SK-N-SH (cell line): ENCODE measurements around the gene WDR17. TPM values are rescaled to one million over a fixed set of nuclear protein-coding genes. Genes with fewer than 3 reads are reported as not detected.

ENCODE experiments used
- CTCF ChIA-PET: fragments of 300-600, 350-600 bp; formaldehyde crosslinking; extraction: SDS; loops from one replicate; lab custom pipeline; 2021; lab: Yijun Ruan, JAX
- POLR2A ChIA-PET: fragments of 350-600 bp; sonication (Branson Sonifier 250); formaldehyde crosslinking; extraction: SDS; loops from one replicate; lab custom pipeline; 2020; ENCODE audit warnings: antibody characterized with exemption, inconsistent platforms; lab: Yijun Ruan, JAX
- DNase-seq: peaks from one replicate; pipeline ENCODE4 v3.0.0; 2012
- H2AFZ ChIP-seq: fragments of 200-600 bp; sonication (generic); 2 replicates; pipeline ENCODE4 v1.8.1; 2016; ENCODE audit warnings: antibody characterized with exemption, mild to moderate bottlenecking, low read depth
- H3F3A ChIP-seq: fragments of 200-600 bp; sonication (generic); replicated peaks from 2 replicates; pipeline ENCODE3; 2016; ENCODE audit warnings: antibody characterized with exemption, mild to moderate bottlenecking; ENCODE audit not compliant: insufficient read depth
- H3K27ac ChIP-seq, 2 experiments: fragments of 200-500 bp in 1 of 2; fragments of 200-600 bp in 1 of 2; sonication (Bioruptor generic) in 1 of 2; sonication (generic), shearing (Covaris generic) in 1 of 2; 2 replicates each; pipeline versions ENCODE4 v1.5.1 to v1.6.1; 2014 to 2016; ENCODE audit warnings: low read depth in 2 of 2, inconsistent platforms in 1 of 2, low read length in 1 of 2, mild to moderate bottlenecking in 1 of 2, mixed read lengths in 1 of 2
- H3K27me3 ChIP-seq: fragments of 200-600 bp; sonication (generic), shearing (Covaris generic); 2 replicates; pipeline ENCODE4 v1.6.1; 2016; ENCODE audit warnings: mixed run types; ENCODE audit not compliant: insufficient read depth
- H3K36me3 ChIP-seq, 2 experiments: fragments of 200-500 bp in 1 of 2; fragments of 200-600 bp in 1 of 2; sonication (Bioruptor generic) in 1 of 2; sonication (generic) in 1 of 2; replicated peaks in 1 of 2; 2 replicates each; pipeline versions ENCODE3 to v1.5.1; 2014 to 2016; ENCODE audit warnings: low read length in 1 of 2, mild to moderate bottlenecking in 1 of 2; ENCODE audit not compliant: insufficient read depth in 2 of 2, control insufficient read depth in 1 of 2
- H3K4me1 ChIP-seq, 2 experiments: fragments of 200-500 bp in 1 of 2; fragments of 200-600 bp in 1 of 2; sonication (Bioruptor generic) in 1 of 2; sonication (generic), shearing (Covaris generic) in 1 of 2; 2 replicates each; pipeline versions ENCODE4 v1.5.1 to v1.6.1; 2014 to 2016; ENCODE audit warnings: low read depth in 1 of 2, low read length in 1 of 2, mixed run types in 1 of 2; ENCODE audit not compliant: insufficient read depth in 2 of 2, control insufficient read depth in 1 of 2
- H3K4me2 ChIP-seq: fragments of 200-600 bp; sonication (generic), shearing (Covaris generic); 2 replicates; pipeline ENCODE4 v1.6.1; 2017; ENCODE audit warnings: mixed run types
- H3K4me3 ChIP-seq, 2 experiments: fragments of 200-500 bp in 1 of 2; fragments of 200-600 bp in 1 of 2; sonication (Bioruptor generic) in 1 of 2; sonication (generic), shearing (Covaris generic) in 1 of 2; 2 replicates each; pipeline versions ENCODE4 v1.5.1 to v1.8.1; 2014 to 2016; ENCODE audit warnings: low read depth in 2 of 2, inconsistent platforms in 1 of 2, low read length in 1 of 2, mild to moderate bottlenecking in 1 of 2, mixed read lengths in 1 of 2, moderate library complexity in 1 of 2
- H3K79me2 ChIP-seq: fragments of 200-600 bp; sonication (generic); 2 replicates; pipeline ENCODE4 v1.8.1; 2017; ENCODE audit warnings: mild to moderate bottlenecking; ENCODE audit not compliant: insufficient read depth
- H3K9ac ChIP-seq: fragments of 200-600 bp; sonication (generic); 2 replicates; pipeline ENCODE4 v1.6.1; 2017; ENCODE audit warnings: mixed run types
- H3K9me2 ChIP-seq: fragments of 200-600 bp; sonication (generic); 2 replicates; pipeline ENCODE4 v1.6.1; 2017; ENCODE audit warnings: mixed run types
- H3K9me3 ChIP-seq: fragments of 200-600 bp; sonication (generic); 2 replicates; pipeline ENCODE4 v1.6.1; 2017; ENCODE audit warnings: mixed run types, mild to moderate bottlenecking, moderate library complexity
- H4K20me1 ChIP-seq: fragments of 200-600 bp; sonication (generic); 2 replicates; pipeline ENCODE4 v1.6.1; 2017; ENCODE audit warnings: mild to moderate bottlenecking, mixed run types; ENCODE audit not compliant: insufficient read depth
- CTCF ChIP-seq: fragments of 200-600 bp; sonication (generic); IDR thresholded peaks from 2 replicates; pipeline ENCODE4 v1.6.1; 2017; ENCODE audit warnings: antibody characterized with exemption, mild to moderate bottlenecking, moderate library complexity
- EP300 ChIP-seq, 2 experiments: IDR thresholded peaks; 2 replicates each; pipeline versions ENCODE4 v1.4.0 to v1.6.1; 2012; ENCODE audit warnings: borderline replicate concordance in 1 of 2, low read depth in 1 of 2, low read length in 1 of 2
- FOSL2 ChIP-seq: IDR thresholded peaks from 2 replicates; pipeline ENCODE4 v1.4.0; 2012; ENCODE audit warnings: low read depth, mild to moderate bottlenecking, moderate library complexity, borderline replicate concordance
- FOXM1 ChIP-seq: IDR thresholded peaks from 2 replicates; pipeline ENCODE4 v1.4.0; 2012; ENCODE audit warnings: low read depth, mild to moderate bottlenecking
- JUND ChIP-seq: IDR thresholded peaks from 2 replicates; pipeline ENCODE4 v1.4.0; 2012
- MAX ChIP-seq: IDR thresholded peaks from 2 replicates; pipeline ENCODE4 v1.4.0; 2012; ENCODE audit warnings: low read depth
- MEF2A ChIP-seq: IDR thresholded peaks from 2 replicates; pipeline ENCODE4 v1.4.0; 2012; ENCODE audit warnings: low read depth, borderline replicate concordance
- MXI1 ChIP-seq: IDR thresholded peaks from 2 replicates; pipeline ENCODE4 v1.6.1; 2012; ENCODE audit warnings: mild to moderate bottlenecking, low read depth, low read length, improper control_type of control experiment
- NFIC ChIP-seq: IDR thresholded peaks from 2 replicates; pipeline ENCODE4 v1.4.0; 2012; ENCODE audit warnings: borderline replicate concordance
- PBX3 ChIP-seq: IDR thresholded peaks from 2 replicates; pipeline ENCODE4; 2012
- RCOR1 ChIP-seq: fragments of 150-350 bp; IDR thresholded peaks from 2 replicates; pipeline ENCODE4 v1.6.1; 2017; ENCODE audit warnings: antibody characterized with exemption, low read length
- SIN3A ChIP-seq: IDR thresholded peaks from 2 replicates; pipeline ENCODE4 v1.6.1; 2012; ENCODE audit warnings: low read depth, mild to moderate bottlenecking, low read length, moderate library complexity, borderline replicate concordance
- TAF1 ChIP-seq: IDR thresholded peaks from 2 replicates; pipeline ENCODE4 v1.6.1; 2012; ENCODE audit warnings: low read depth, mild to moderate bottlenecking, low read length, moderate library complexity, borderline replicate concordance
- TCF12 ChIP-seq: IDR thresholded peaks from 2 replicates; pipeline ENCODE4 v1.4.0; 2012
- TEAD4 ChIP-seq: IDR thresholded peaks from 2 replicates; pipeline ENCODE4 v1.4.0; 2012; ENCODE audit warnings: mild to moderate bottlenecking, borderline replicate concordance; ENCODE audit not compliant: insufficient read depth
- USF1 ChIP-seq: IDR thresholded peaks from 2 replicates; pipeline ENCODE4 v1.4.0; 2012; ENCODE audit warnings: low read depth, borderline replicate concordance
- USF2 ChIP-seq: fragments of 150-350 bp; IDR thresholded peaks from 2 replicates; pipeline ENCODE4 v1.6.1; 2017; ENCODE audit warnings: antibody characterized with exemption, low read length, low read depth, borderline replicate concordance
- ZBTB33 ChIP-seq: IDR thresholded peaks from 2 replicates; pipeline ENCODE4 v1.4.0; 2012; ENCODE audit warnings: low read depth, borderline replicate concordance
- WGBS: methylation state at CpG from one replicate; pipeline ENCODE4 v1.1.6; 2017; ENCODE audit warnings: low lambda C conversion rate; 5-methylcytosine and 5-hydroxymethylcytosine counted together
- polyA plus RNA-seq, 3 experiments: library from polyadenylated mRNA; depleted of rRNA; stranded (reverse); fragments of >200 nt; gene quantifications; 2 replicates each; pipeline ENCODE4 v1.2.3, GENCODE V29; 2012

Gene WDR17
- polyA plus RNA-seq, 1 of the 3 experiments (the other 2 are of a cell fraction), result 0.72 TPM

GRCh38 chr4:176163041-176163440 lies 97.4 kb downstream of the WDR17 start (continued):
- no peak for TF ChIP-seq CTCF
- TF ChIP-seq USF2, result no peak
- no peak for TF ChIP-seq JUND
- TF ChIP-seq MAX, result no peak
- no peak for TF ChIP-seq TEAD4
- TF ChIP-seq MXI1, result no peak

GRCh38 chr4:176185051-176185450 lies 119.4 kb downstream of the WDR17 start:
- POLR2A ChIA-PET, result no interaction called here
- no peak for DNase-seq
- CTCF ChIA-PET, result no interaction called here

More at GRCh38 chr4:176185051-176185450, 119.4 kb downstream of the WDR17 start:
- Histone ChIP-seq H3K27ac (no peak overlapping the region), H3K4me3 (no peak overlapping the region), H3K9ac (no peak overlapping the region), H3K36me3 (no peaks in the 10 kb centered on the region), H3K27me3 (no peaks in the 10 kb centered on the region), H4K20me1 (no peaks in the 10 kb centered on the region), H2AFZ (no peak overlapping the region), H3K79me2 (no peaks in the 10 kb centered on the region), H3K9me3 (no peaks in the 10 kb centered on the region), H3K4me2 (no peak overlapping the region), H3F3A (no peaks in the 10 kb centered on the region), H3K4me1 (peaks cover 0 to 4% of the 10 kb centered on the region in 2 experiments; a peak in 2 of 4 replicates), H3K9me2 (no peaks in the 10 kb centered on the region)
- WGBS, result 20% methylated on average over 1 of the region's 1 CpG
- no peak for TF ChIP-seq RCOR1
- TF ChIP-seq FOSL2, result 0 out of 2 replicates have a peak, but pooled peaks have one; percentile 4
- TF ChIP-seq USF1, result no peak
- no peak for TF ChIP-seq EP300 (IDR thresholded peaks at IDR 0.05; ENCODE audit: borderline replicate concordance in 1 of 2, low read depth in 1 of 2, low read length in 1 of 2)
- no peak for TF ChIP-seq SIN3A
- TF ChIP-seq MEF2A, result no peak
- peak; percentile 6; the same call in 1 of the 2 replicates for TF ChIP-seq PBX3
- no peak for TF ChIP-seq TAF1
- no peak for TF ChIP-seq TCF12
- no peak for TF ChIP-seq ZBTB33
- no peak for TF ChIP-seq NFIC
- TF ChIP-seq JUND, result no peak
- TF ChIP-seq FOXM1, result no peak
